Activated B cell treated with CpG ODN at 0.5 μM for 24 hours (primary cell): Measurements from ENCODE around the gene MIPEP. TPM values are rescaled to one million over a fixed set of nuclear protein-coding genes. Genes with fewer than 3 reads are reported as not detected.

Experiments
- ATAC-seq: fragments of 200-7000 bp; cut with Tn5 transposase; one replicate; pipeline ENCODE4 v1.10.0; 2021; ENCODE audit warnings: low read depth, mild to moderate bottlenecking, moderate library complexity
- CTCF ChIA-PET: fragments of 350-600 bp; sonication (Branson Sonifier 250); formaldehyde crosslinking; loops from one replicate; lab custom pipeline; 2021; ENCODE audit warnings: antibody characterized with exemption; lab: Charles Lee
- POLR2A ChIA-PET: fragments of 350-600 bp; sonication (Branson Sonifier 250); formaldehyde crosslinking; loops from one replicate; lab custom pipeline; 2021; ENCODE audit warnings: antibody characterized with exemption; lab: Charles Lee
- DNase-seq: peaks from one replicate; pipeline ENCODE4 v3.0.0; 2022
- H3K27ac Mint-ChIP-seq: one replicate; pipeline ENCODE4 v1.8.0; 2020; ENCODE audit warnings: mixed read lengths
- H3K27me3 Mint-ChIP-seq: one replicate; pipeline ENCODE4 v1.8.0; 2021; ENCODE audit warnings: mixed read lengths
- H3K36me3 Mint-ChIP-seq: one replicate; pipeline ENCODE4 v1.8.0; 2021; ENCODE audit warnings: low read depth, mixed read lengths
- H3K4me1 Mint-ChIP-seq: one replicate; pipeline ENCODE4 v1.8.0; 2021; ENCODE audit warnings: mixed read lengths
- H3K4me3 Mint-ChIP-seq: one replicate; pipeline ENCODE4 v1.8.0; 2020; ENCODE audit warnings: mild to moderate bottlenecking, mixed read lengths
- H3K9me3 Mint-ChIP-seq: one replicate; pipeline ENCODE4 v1.8.0; 2020; ENCODE audit warnings: mixed read lengths
- CTCF ChIP-seq: fragments of 200-600 bp; IDR thresholded peaks from one replicate; pipeline ENCODE4 v1.8.0; 2022; ENCODE audit warnings: antibody characterized with exemption, mild to moderate bottlenecking
- intact Hi-C: fragments of 100-400 bp; cut with micrococcal nuclease; formaldehyde crosslinking; loops from one replicate; pipeline ENCODE4 v1.15.1; 2024
- total RNA-seq: library from RNA; stranded (reverse); gene quantifications from 2 replicates; pipeline ENCODE4 v1.2.3, GENCODE V29; 2022

Gene MIPEP
- total RNA-seq, 1 donor from 2014 or later: 19.7 TPM

- ChIA-PET CTCF (no interaction called here), POLR2A (no interaction called here)
- Mint-ChIP-seq H3K27me3 (no peaks in the 10 kb centered on the region), H3K4me3 (no peak overlapping the region), H3K27ac (no peak overlapping the region), H3K4me1 (peaks cover 3% of the 10 kb centered on the region), H3K36me3 (no peaks in the 10 kb centered on the region), H3K9me3 (peaks cover 3% of the 10 kb centered on the region)
- DNase-seq: no peak
- TF ChIP-seq CTCF: no peak
- intact Hi-C loops: no loop called here
- ATAC-seq: no peak
These were observed 181.5 kb downstream of the MIPEP start for GRCh38 chr13:23707674-23708073.

- H3K27ac Mint-ChIP-seq: no peak overlapping the region
- ChIA-PET POLR2A (no interaction called here), CTCF (no interaction called here)
- peaks cover 7% of the 10 kb centered on the region for H3K27me3 Mint-ChIP-seq
- H3K9me3 Mint-ChIP-seq: no peaks in the 10 kb centered on the region
- ATAC-seq: no peak
- no peak for DNase-seq
- no peak for TF ChIP-seq CTCF
- no peaks in the 10 kb centered on the region for H3K36me3 Mint-ChIP-seq
- H3K4me1 Mint-ChIP-seq: peaks cover 3% of the 10 kb centered on the region
- intact Hi-C loops: no loop called here
- H3K4me3 Mint-ChIP-seq: no peak overlapping the region
These were observed 183.6 kb downstream of the MIPEP start for GRCh38 chr13:23705583-23705982.

- no peaks in the 10 kb centered on the region for H3K9me3 Mint-ChIP-seq
These were observed 185.8 kb downstream of the MIPEP start for GRCh38 chr13:23703246-23703860.

GRCh38 chr13:23701636-23702035, 187.6 kb downstream of the MIPEP start:
- CTCF ChIA-PET: no interaction called here
- no peak for TF ChIP-seq CTCF
- ATAC-seq: no peak
- H3K27me3 Mint-ChIP-seq: peaks cover 9% of the 10 kb centered on the region
- no peaks in the 10 kb centered on the region for H3K9me3 Mint-ChIP-seq
- H3K4me3 Mint-ChIP-seq: no peak overlapping the region
- peaks cover 6% of the 10 kb centered on the region for H3K4me1 Mint-ChIP-seq
- POLR2A ChIA-PET: no interaction called here
- H3K36me3 Mint-ChIP-seq: no peaks in the 10 kb centered on the region
- intact Hi-C loops: no loop called here
- no peak for DNase-seq
- no peak overlapping the region for H3K27ac Mint-ChIP-seq

More at GRCh38 chr13:23703246-23703860, 185.8 kb downstream of the MIPEP start:
- DNase-seq (no peak), ATAC-seq (no peak)
- Mint-ChIP-seq H3K4me1 (peaks cover 3% of the 10 kb centered on the region), H3K27ac (no peak overlapping the region), H3K4me3 (no peak overlapping the region), H3K36me3 (no peaks in the 10 kb centered on the region), H3K27me3 (peaks cover 9% of the 10 kb centered on the region)
- TF ChIP-seq CTCF: no peak
- intact Hi-C loops: no loop called here
- ChIA-PET CTCF (no interaction called here), POLR2A (no interaction called here)

- DNase-seq (no peak), ATAC-seq (no peak)
- ChIA-PET CTCF (no interaction called here), POLR2A (no interaction called here)
- no peaks in the 10 kb centered on the region for H3K9me3 Mint-ChIP-seq
- no peak overlapping the region for H3K4me3 Mint-ChIP-seq
- H3K27ac Mint-ChIP-seq: no peak overlapping the region
- intact Hi-C loops: no loop called here
- H3K36me3 Mint-ChIP-seq: no peaks in the 10 kb centered on the region
- peaks cover 9% of the 10 kb centered on the region for H3K27me3 Mint-ChIP-seq
- no peak for TF ChIP-seq CTCF
- H3K4me1 Mint-ChIP-seq: peaks cover 10% of the 10 kb centered on the region
These were observed 188.0 kb downstream of the MIPEP start for GRCh38 chr13:23701186-23701585.
